CD4-positive, CD25-positive, alpha-beta regulatory T cell (primary cell): ENCODE measurements around the gene RHBDL3. TPM values are rescaled to one million over a fixed set of nuclear protein-coding genes. Genes with fewer than 3 reads are reported as not detected.
A peak's percentile ranks its signal among the peaks of the same experiment; 100 is the strongest.

Source experiments
- ATAC-seq, 2 donors: fragments of 150-1000 bp; cut with Tn5 transposase; one replicate each; pipeline ENCODE4 v1.10.0; 2021; ENCODE audit warnings: low read depth in 2 of 2, moderate number of reproducible peaks in 2 of 2, moderate library complexity in 1 of 2
- DNase-seq, 3 donors: peaks; one replicate each; pipeline versions ENCODE4 v3.0.0 to v3.0.0-alpha.2; 2012 to 2022; ENCODE audit warnings: mixed read lengths in 1 of 3
- H3K27ac ChIP-seq: one replicate; pipeline ENCODE4 v1.7.0; 2013; ENCODE audit warnings: mild to moderate bottlenecking, low read length; ENCODE audit not compliant: insufficient read depth, poor library complexity, severe bottlenecking
- H3K27me3 ChIP-seq: one replicate; pipeline ENCODE4 v1.7.0; 2013; ENCODE audit warnings: low read length; ENCODE audit not compliant: control insufficient read depth, insufficient read depth
- H3K36me3 ChIP-seq: one replicate; pipeline ENCODE4 v1.7.0; 2013; ENCODE audit warnings: mild to moderate bottlenecking, low read length, moderate library complexity; ENCODE audit not compliant: control insufficient read depth, insufficient read depth
- H3K4me1 ChIP-seq: 2 replicates; pipeline ENCODE4 v1.7.0; 2013; ENCODE audit warnings: mild to moderate bottlenecking, low read length; ENCODE audit not compliant: insufficient read depth, control insufficient read depth, poor library complexity, severe bottlenecking
- H3K4me3 ChIP-seq: one replicate; pipeline ENCODE4 v1.7.0; 2013; ENCODE audit warnings: low read depth, mild to moderate bottlenecking, low read length, moderate library complexity
- H3K9me3 ChIP-seq, 2 experiments: 1 replicate in 1 of 2; 2 replicates in 1 of 2; pipeline ENCODE4 v1.7.0; 2013; ENCODE audit warnings: low read length in 2 of 2, mild to moderate bottlenecking in 1 of 2, moderate library complexity in 1 of 2; ENCODE audit not compliant: control insufficient read depth in 2 of 2
- H3K27ac Mint-ChIP-seq, 3 donors: one replicate each; pipeline ENCODE4 v1.8.0; 2020 to 2022; ENCODE audit warnings: mild to moderate bottlenecking in 3 of 3, mixed read lengths in 3 of 3, moderate library complexity in 2 of 3
- H3K27me3 Mint-ChIP-seq: one replicate; pipeline ENCODE4 v1.8.0; 2022; ENCODE audit warnings: mild to moderate bottlenecking, mixed read lengths
- H3K36me3 Mint-ChIP-seq: one replicate; pipeline ENCODE4 v1.8.0; 2020; ENCODE audit warnings: mixed read lengths
- H3K4me1 Mint-ChIP-seq, 4 donors: one replicate each; pipeline ENCODE4 v1.8.0; 2020 to 2022; ENCODE audit warnings: mixed read lengths in 4 of 4, mild to moderate bottlenecking in 1 of 4
- H3K4me3 Mint-ChIP-seq, 4 donors: one replicate each; pipeline ENCODE4 v1.8.0; 2020 to 2022; ENCODE audit warnings: mild to moderate bottlenecking in 4 of 4, mixed read lengths in 4 of 4, moderate library complexity in 3 of 4
- H3K9me3 Mint-ChIP-seq, 7 donors: one replicate each; pipeline ENCODE4 v1.8.0; 2020 to 2022; ENCODE audit warnings: mixed read lengths in 7 of 7, mild to moderate bottlenecking in 3 of 7, moderate library complexity in 2 of 7
- polyA plus RNA-seq, 4 donors: library from polyadenylated mRNA; unstranded; fragments of 300-500 nt; fragmentation: Illumina TruSeq; gene quantifications; one replicate each; pipeline ENCODE4 v1.2.3, GENCODE V29; 2021
- total RNA-seq: library from RNA; stranded (reverse); gene quantifications from one replicate; pipeline ENCODE4 v1.2.3, GENCODE V29; 2022

RHBDL3 gene
- total and polyA plus RNA-seq, 5 donors from 2014 or later = not detected

DNA sequence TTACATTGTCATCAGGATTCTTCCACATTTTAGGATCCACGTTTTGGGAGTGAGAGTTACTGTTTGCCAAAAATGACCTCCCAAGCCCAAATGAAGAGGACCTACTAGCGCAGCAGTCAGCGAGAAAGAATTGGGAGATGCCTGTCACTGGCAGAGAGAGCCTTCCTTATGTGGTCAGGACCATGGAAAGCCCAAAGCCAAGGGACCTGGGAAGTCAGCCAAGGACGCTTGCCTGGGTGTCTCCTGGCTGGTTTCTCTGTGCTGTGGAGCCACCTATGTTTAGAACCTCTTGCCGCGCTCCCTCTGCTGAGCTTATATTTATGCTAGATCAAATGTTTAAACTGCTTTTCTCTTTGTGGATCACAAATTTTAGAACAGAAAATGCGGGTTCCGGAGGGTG, 24.9 kb upstream of the RHBDL3 start:
- Mint-ChIP-seq H3K9me3 (no peaks in the 10 kb centered on the region), H3K27me3 (peaks cover 4% of the 10 kb centered on the region), H3K4me1 (peaks cover 0 to 2% (median 0%) of the 10 kb centered on the region in 4 donors), H3K4me3 (no peak overlapping the region), H3K27ac (no peak overlapping the region), H3K36me3 (peaks cover 4% of the 10 kb centered on the region)
- H3K36me3 ChIP-seq = no peaks in the 10 kb centered on the region
- no peak for DNase-seq
- H3K4me3 ChIP-seq = no peak overlapping the region
- H3K9me3 ChIP-seq = no peaks in the 10 kb centered on the region
- no peaks in the 10 kb centered on the region for H3K4me1 ChIP-seq
- ATAC-seq = no peak
- H3K27me3 ChIP-seq = no peaks in the 10 kb centered on the region
- H3K27ac ChIP-seq = no peak overlapping the region

GRCh38 chr17:32241640-32242039, 24.0 kb upstream of the RHBDL3 start:
- Mint-ChIP-seq H3K4me3 (no peak overlapping the region), H3K36me3 (peaks cover 4% of the 10 kb centered on the region), H3K27ac (no peak overlapping the region), H3K4me1 (peaks cover 0 to 2% (median 0%) of the 10 kb centered on the region in 4 donors), H3K9me3 (no peaks in the 10 kb centered on the region), H3K27me3 (peaks cover 4% of the 10 kb centered on the region)
- DNase-seq (no peak), ATAC-seq (no peak)
- Histone ChIP-seq H3K9me3 (no peaks in the 10 kb centered on the region), H3K36me3 (no peaks in the 10 kb centered on the region), H3K4me1 (no peaks in the 10 kb centered on the region), H3K4me3 (no peak overlapping the region), H3K27me3 (no peaks in the 10 kb centered on the region), H3K27ac (no peak overlapping the region)

GRCh38 chr17:32249475-32249874, 16.2 kb upstream of the RHBDL3 start:
- Histone ChIP-seq H3K36me3 (no peaks in the 10 kb centered on the region), H3K4me1 (no peaks in the 10 kb centered on the region), H3K27me3 (no peaks in the 10 kb centered on the region), H3K4me3 (no peak overlapping the region), H3K27ac (no peak overlapping the region), H3K9me3 (peaks cover 0 to 4% of the 10 kb centered on the region in 2 experiments)
- DNase-seq = no peak
- peaks cover 0 to 2% (median 0%) of the 10 kb centered on the region in 7 donors for H3K9me3 Mint-ChIP-seq
- H3K36me3 Mint-ChIP-seq = no peaks in the 10 kb centered on the region
- no peak for ATAC-seq
- H3K27me3 Mint-ChIP-seq = peaks cover 9% of the 10 kb centered on the region
- H3K27ac Mint-ChIP-seq = no peak overlapping the region
- H3K4me3 Mint-ChIP-seq = no peak overlapping the region
- no peaks in the 10 kb centered on the region for H3K4me1 Mint-ChIP-seq

DNA sequence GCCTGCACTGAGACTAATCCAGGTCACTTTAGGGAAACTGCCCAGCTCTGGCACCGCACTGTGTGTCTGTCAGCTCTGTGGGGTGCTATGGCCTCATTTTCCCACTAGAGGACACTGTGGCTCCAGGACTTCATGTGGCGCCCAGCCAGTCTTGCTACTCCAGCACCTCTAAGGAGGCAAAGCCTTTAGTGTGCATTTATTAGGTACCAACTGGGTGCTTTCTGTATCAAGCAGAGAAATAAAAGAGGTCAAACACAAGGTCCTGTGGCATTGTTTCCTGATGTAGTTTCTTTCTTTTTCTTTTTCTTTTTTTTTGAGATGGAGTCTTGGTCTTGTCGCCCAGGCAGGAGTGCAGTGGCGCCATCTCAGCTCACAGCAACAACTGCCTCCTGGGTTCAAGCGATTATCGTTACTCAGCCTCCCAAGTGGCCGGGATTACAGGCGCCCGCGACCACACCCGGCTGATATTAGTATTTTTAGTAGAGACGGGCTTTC, 12.5 kb upstream of the RHBDL3 start:
- Histone ChIP-seq H3K36me3 (no peaks in the 10 kb centered on the region), H3K27me3 (peaks cover 2% of the 10 kb centered on the region), H3K27ac (no peak overlapping the region), H3K4me3 (no peak overlapping the region), H3K4me1 (no peaks in the 10 kb centered on the region), H3K9me3 (peaks cover 0 to 4% of the 10 kb centered on the region in 2 experiments)
- peak; percentile 16 to 73 (median 33) for DNase-seq
- H3K27ac Mint-ChIP-seq = no peak overlapping the region
- H3K9me3 Mint-ChIP-seq = peaks cover 0 to 2% (median 0%) of the 10 kb centered on the region in 7 donors
- H3K36me3 Mint-ChIP-seq = no peaks in the 10 kb centered on the region
- H3K27me3 Mint-ChIP-seq = peaks cover 14% of the 10 kb centered on the region
- H3K4me1 Mint-ChIP-seq = no peaks in the 10 kb centered on the region
- no peak overlapping the region for H3K4me3 Mint-ChIP-seq
- peak; percentile 44 to 73 for ATAC-seq

- ATAC-seq (no peak), DNase-seq (no peak)
- Mint-ChIP-seq H3K36me3 (no peaks in the 10 kb centered on the region), H3K4me1 (peaks cover 0 to 6% (median 0%) of the 10 kb centered on the region in 4 donors), H3K9me3 (peaks cover 0 to 2% (median 0%) of the 10 kb centered on the region in 7 donors), H3K4me3 (no peak overlapping the region), H3K27ac (no peak overlapping the region), H3K27me3 (peaks cover 18% of the 10 kb centered on the region)
- H3K9me3 ChIP-seq = peaks cover 0 to 4% of the 10 kb centered on the region in 2 experiments
- H3K4me3 ChIP-seq = no peak overlapping the region
- no peaks in the 10 kb centered on the region for H3K4me1 ChIP-seq
- no peaks in the 10 kb centered on the region for H3K36me3 ChIP-seq
- H3K27me3 ChIP-seq = peaks cover 2% of the 10 kb centered on the region
- H3K27ac ChIP-seq = no peak overlapping the region
Observed at GRCh38 chr17:32256012-32256700, 9.5 kb upstream of the RHBDL3 start.

DNA sequence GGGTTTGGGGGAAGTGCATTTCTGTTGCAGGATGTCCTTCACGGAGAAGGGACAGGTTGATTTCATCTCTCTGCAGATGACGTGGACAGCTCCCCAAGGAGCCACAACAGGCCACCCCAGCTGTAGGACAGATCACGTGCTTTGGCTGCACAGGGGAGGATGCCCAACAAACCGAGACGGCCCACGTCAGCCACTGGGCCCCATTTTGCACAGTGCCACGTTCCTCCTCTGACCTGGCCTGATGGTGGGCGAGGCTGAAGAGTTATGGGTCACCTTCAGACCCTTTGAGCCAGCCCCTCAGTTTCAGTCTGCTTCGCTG, 9.0 kb upstream of the RHBDL3 start:
- Histone ChIP-seq H3K27me3 (peaks cover 2% of the 10 kb centered on the region), H3K27ac (no peak overlapping the region), H3K4me3 (no peak overlapping the region), H3K36me3 (no peaks in the 10 kb centered on the region), H3K9me3 (peaks cover 0 to 4% of the 10 kb centered on the region in 2 experiments), H3K4me1 (no peaks in the 10 kb centered on the region)
- ATAC-seq = no peak
- H3K36me3 Mint-ChIP-seq = no peaks in the 10 kb centered on the region
- H3K9me3 Mint-ChIP-seq = peaks cover 0 to 2% (median 0%) of the 10 kb centered on the region in 7 donors
- no peak overlapping the region for H3K4me3 Mint-ChIP-seq
- no peak overlapping the region for H3K27ac Mint-ChIP-seq
- H3K27me3 Mint-ChIP-seq = peaks cover 18% of the 10 kb centered on the region
- H3K4me1 Mint-ChIP-seq = peaks cover 0 to 11% (median 0%) of the 10 kb centered on the region in 4 donors
- DNase-seq = no peak

DNA sequence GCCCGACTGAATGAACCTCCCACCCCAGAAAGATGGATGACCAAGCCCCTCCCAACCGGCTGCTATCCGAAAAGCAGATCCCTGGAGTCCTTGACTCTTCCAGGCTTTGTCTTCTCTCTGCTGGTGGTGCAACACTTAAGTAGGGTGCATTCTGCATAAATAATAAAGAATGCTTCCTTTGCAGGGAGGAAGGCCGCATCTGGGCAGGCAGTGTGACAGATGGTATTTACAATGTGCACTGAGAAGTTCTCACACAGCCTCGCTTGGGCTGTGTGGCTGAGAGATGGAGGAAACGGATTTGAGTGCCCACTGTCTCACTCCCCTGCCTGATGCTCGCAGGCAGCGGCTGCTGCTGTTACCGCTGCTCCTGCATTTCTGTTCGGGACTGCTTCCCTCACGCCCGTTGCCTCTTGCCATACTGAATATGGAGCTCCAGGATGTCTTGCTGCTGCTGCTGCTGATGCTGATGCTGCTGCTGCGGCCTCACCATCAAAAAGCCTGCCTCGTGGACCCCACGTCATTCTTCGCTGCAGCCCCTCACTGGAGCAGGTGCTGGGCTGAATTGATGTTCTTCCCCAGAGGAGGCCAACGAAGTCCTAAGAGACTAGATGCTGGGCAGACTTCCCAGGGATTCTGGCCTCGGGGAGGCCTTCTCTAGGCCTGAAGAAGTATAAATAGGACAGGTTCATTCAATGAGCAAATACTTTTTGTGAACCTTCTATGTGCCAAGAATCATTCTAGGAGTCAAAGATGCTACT, 7.1 kb upstream of the RHBDL3 start:
- Mint-ChIP-seq H3K27ac (no peak overlapping the region), H3K4me3 (no peak overlapping the region), H3K4me1 (peaks cover 0 to 11% (median 0%) of the 10 kb centered on the region in 4 donors), H3K9me3 (peaks cover 0 to 2% (median 0%) of the 10 kb centered on the region in 7 donors), H3K27me3 (peaks cover 34% of the 10 kb centered on the region), H3K36me3 (no peaks in the 10 kb centered on the region)
- no peaks in the 10 kb centered on the region for H3K36me3 ChIP-seq
- H3K27me3 ChIP-seq = peaks cover 7% of the 10 kb centered on the region
- no peak overlapping the region for H3K27ac ChIP-seq
- ATAC-seq (no peak), DNase-seq (no peak)
- no peaks in the 10 kb centered on the region for H3K4me1 ChIP-seq
- no peaks in the 10 kb centered on the region for H3K9me3 ChIP-seq
- H3K4me3 ChIP-seq = no peak overlapping the region
